Measurements from ENCODE around the gene SLX9. TPM values are rescaled to one million over a fixed set of nuclear protein-coding genes. Genes with fewer than 3 reads are reported as not detected.

Gene SLX9
- total RNA-seq, 1 donor from 2014 or later: 33.3 TPM

- H3K27me3 Mint-ChIP-seq: peaks cover 57% of the 10 kb centered on the region
- no peak overlapping the region for H3K27ac Mint-ChIP-seq
- H3K9me3 Mint-ChIP-seq: no peaks in the 10 kb centered on the region
- no peak for TF ChIP-seq CTCF (conservative IDR thresholded peaks at IDR 0.05)
- H3K4me3 Mint-ChIP-seq: peak overlapping the region; percentile 22
- peaks cover 3% of the 10 kb centered on the region for H3K4me1 Mint-ChIP-seq (ENCODE audit: unreplicated experiment)
- H3K36me3 Mint-ChIP-seq: peaks cover 3% of the 10 kb centered on the region
- DNase-seq (ENCODE audit: extremely low spot score, unreplicated experiment): no peak
These were observed 6.5 kb upstream of the SLX9 start for GRCh38 chr21:44933199-44933917.

DNA sequence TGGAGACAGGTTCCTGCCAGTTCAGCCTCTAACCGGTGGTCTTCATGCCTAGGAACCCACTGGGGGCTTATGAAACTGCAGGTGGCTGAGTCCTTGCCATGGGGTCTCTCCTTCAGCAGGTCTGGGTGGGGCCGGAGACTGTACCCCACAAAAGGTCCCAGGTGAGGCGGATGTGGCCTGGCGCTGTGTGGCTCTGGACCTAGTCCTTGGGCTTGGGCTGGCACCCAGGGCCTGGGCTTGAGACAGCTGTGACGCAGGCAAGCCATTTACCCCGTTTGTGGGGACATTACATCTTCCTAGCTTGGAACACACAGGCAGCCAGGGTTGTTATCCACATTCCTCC is 5.9 kb upstream of the SLX9 start:
- H3K4me3 Mint-ChIP-seq: no peak overlapping the region
- DNase-seq (ENCODE audit: extremely low spot score, unreplicated experiment): no peak
- peaks cover 3% of the 10 kb centered on the region for H3K36me3 Mint-ChIP-seq
- no peaks in the 10 kb centered on the region for H3K9me3 Mint-ChIP-seq
- peaks cover 3% of the 10 kb centered on the region for H3K4me1 Mint-ChIP-seq (ENCODE audit: unreplicated experiment)
- H3K27me3 Mint-ChIP-seq: peaks cover 54% of the 10 kb centered on the region
- no peak for TF ChIP-seq CTCF (conservative IDR thresholded peaks at IDR 0.05)
- no peak overlapping the region for H3K27ac Mint-ChIP-seq

GRCh38 chr21:44934276-44934675 is 5.6 kb upstream of the SLX9 start:
- H3K27me3 Mint-ChIP-seq: peaks cover 50% of the 10 kb centered on the region
- H3K9me3 Mint-ChIP-seq: no peaks in the 10 kb centered on the region
- peaks cover 7% of the 10 kb centered on the region for H3K4me1 Mint-ChIP-seq (ENCODE audit: unreplicated experiment)
- no peak for DNase-seq (ENCODE audit: extremely low spot score, unreplicated experiment)
- H3K27ac Mint-ChIP-seq: no peak overlapping the region
- H3K36me3 Mint-ChIP-seq: peaks cover 3% of the 10 kb centered on the region
- H3K4me3 Mint-ChIP-seq: no peak overlapping the region
- no peak for TF ChIP-seq CTCF (conservative IDR thresholded peaks at IDR 0.05)

- Mint-ChIP-seq H3K9me3 (no peaks in the 10 kb centered on the region), H3K27me3 (peaks cover 43% of the 10 kb centered on the region), H3K36me3 (peaks cover 3% of the 10 kb centered on the region), H3K4me3 (no peak overlapping the region), H3K27ac (no peak overlapping the region), H3K4me1 (ENCODE audit: unreplicated experiment) (peaks cover 7% of the 10 kb centered on the region)
- TF ChIP-seq CTCF (conservative IDR thresholded peaks at IDR 0.05): no peak
- DNase-seq (ENCODE audit: extremely low spot score, unreplicated experiment): no peak
These were observed 4.9 kb upstream of the SLX9 start for GRCh38 chr21:44934797-44935532.

- Mint-ChIP-seq H3K9me3 (no peaks in the 10 kb centered on the region), H3K27me3 (peaks cover 38% of the 10 kb centered on the region), H3K36me3 (peaks cover 3% of the 10 kb centered on the region), H3K4me1 (ENCODE audit: unreplicated experiment) (peaks cover 8% of the 10 kb centered on the region), H3K27ac (no peak overlapping the region), H3K4me3 (no peak overlapping the region)
- TF ChIP-seq CTCF (conservative IDR thresholded peaks at IDR 0.05): no peak
- DNase-seq (ENCODE audit: extremely low spot score, unreplicated experiment): no peak
These were observed 4.3 kb upstream of the SLX9 start for GRCh38 chr21:44935533-44935927.

Data from type B pancreatic cell (in vitro differentiated cells).